Suprapubic skin (tissue), 4 donors: ENCODE results near the gene IQSEC1. TPM values are rescaled to one million over a fixed set of nuclear protein-coding genes. Genes with fewer than 3 reads are reported as not detected.

Source experiments
- DNase-seq, 2 donors: peaks; one replicate each; pipeline ENCODE4 v3.0.0-alpha.2; 2019; ENCODE audit warnings: low spot score in 2 of 2
- H3K27ac ChIP-seq: fragments of 200-600 bp; sonication (generic); one replicate; pipeline ENCODE4 v1.5.1; 2019
- H3K27me3 ChIP-seq: fragments of 200-600 bp; sonication (generic); one replicate; pipeline ENCODE4 v1.5.1; 2019
- H3K36me3 ChIP-seq: fragments of 200-600 bp; sonication (generic); one replicate; pipeline ENCODE4 v1.5.1; 2019
- H3K4me1 ChIP-seq: fragments of 200-600 bp; sonication (generic); one replicate; pipeline ENCODE4 v1.5.1; 2019
- H3K4me3 ChIP-seq: fragments of 200-600 bp; sonication (generic); one replicate; pipeline ENCODE4 v1.5.1; 2019; ENCODE audit warnings: mild to moderate bottlenecking
- H3K9me3 ChIP-seq: fragments of 200-600 bp; sonication (generic); one replicate; pipeline ENCODE4 v1.5.1; 2019
- EP300 ChIP-seq: sonication (generic); formaldehyde crosslinking; IDR thresholded peaks from one replicate; pipeline ENCODE4 v1.6.1; 2017; ENCODE audit warnings: antibody characterized with exemption
- POLR2A ChIP-seq, 2 donors: fragments of 450-650 bp; IDR thresholded peaks; one replicate each; pipeline ENCODE4 v1.6.1; 2017; ENCODE audit warnings: antibody characterized with exemption in 2 of 2, mild to moderate bottlenecking in 2 of 2, moderate library complexity in 2 of 2
- POLR2AphosphoS5 ChIP-seq, 3 donors: sonication (generic); formaldehyde crosslinking; IDR thresholded peaks; one replicate each; pipeline ENCODE4 v1.6.1; 2017; ENCODE audit warnings: antibody characterized with exemption in 3 of 3
- WGBS: methylation state at CpG from one replicate; pipeline ENCODE4 v1.1.5; 2018; 5-methylcytosine and 5-hydroxymethylcytosine counted together
- total RNA-seq, 4 donors: library from RNA; depleted of rRNA; stranded (reverse); fragments of >200 nt; gene quantifications; one replicate each; pipeline ENCODE4 v1.1.0, GENCODE V29; 2016
- TF ChIP-seq, protein P1 (sequence below), 2 donors: fragments of 200-600 bp in 1 of 2; fragments of 450-650 bp in 1 of 2; sonication (generic) in 1 of 2; IDR thresholded peaks; one replicate each; pipeline ENCODE4 v1.5.1; 2016 to 2019; ENCODE audit warnings: antibody characterized with exemption in 2 of 2, mild to moderate bottlenecking in 1 of 2, moderate library complexity in 1 of 2

The IQSEC1 gene
- total RNA-seq, 4 donors from 2014 or later, result 26.7 to 52.4 (median 35.5) TPM

- H3K27me3 ChIP-seq, result no peaks in the 10 kb centered on the region
- H3K4me3 ChIP-seq, result no peak overlapping the region
- TF ChIP-seq, protein P1, sequence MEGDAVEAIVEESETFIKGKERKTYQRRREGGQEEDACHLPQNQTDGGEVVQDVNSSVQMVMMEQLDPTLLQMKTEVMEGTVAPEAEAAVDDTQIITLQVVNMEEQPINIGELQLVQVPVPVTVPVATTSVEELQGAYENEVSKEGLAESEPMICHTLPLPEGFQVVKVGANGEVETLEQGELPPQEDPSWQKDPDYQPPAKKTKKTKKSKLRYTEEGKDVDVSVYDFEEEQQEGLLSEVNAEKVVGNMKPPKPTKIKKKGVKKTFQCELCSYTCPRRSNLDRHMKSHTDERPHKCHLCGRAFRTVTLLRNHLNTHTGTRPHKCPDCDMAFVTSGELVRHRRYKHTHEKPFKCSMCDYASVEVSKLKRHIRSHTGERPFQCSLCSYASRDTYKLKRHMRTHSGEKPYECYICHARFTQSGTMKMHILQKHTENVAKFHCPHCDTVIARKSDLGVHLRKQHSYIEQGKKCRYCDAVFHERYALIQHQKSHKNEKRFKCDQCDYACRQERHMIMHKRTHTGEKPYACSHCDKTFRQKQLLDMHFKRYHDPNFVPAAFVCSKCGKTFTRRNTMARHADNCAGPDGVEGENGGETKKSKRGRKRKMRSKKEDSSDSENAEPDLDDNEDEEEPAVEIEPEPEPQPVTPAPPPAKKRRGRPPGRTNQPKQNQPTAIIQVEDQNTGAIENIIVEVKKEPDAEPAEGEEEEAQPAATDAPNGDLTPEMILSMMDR (IDR thresholded peaks at IDR 0.05), result no peak
- TF ChIP-seq POLR2AphosphoS5 (IDR thresholded peaks at IDR 0.05) (no peak), EP300 (no peak), POLR2A (IDR thresholded peaks at IDR 0.05) (no peak)
- 77% methylated on average over 3 of the region's 3 CpGs for WGBS
- H3K36me3 ChIP-seq, result no peaks in the 10 kb centered on the region
- peaks cover 4% of the 10 kb centered on the region for H3K4me1 ChIP-seq
- no peak overlapping the region for H3K27ac ChIP-seq
- no peak for DNase-seq
- H3K9me3 ChIP-seq, result no peaks in the 10 kb centered on the region
These were observed 22.8 kb downstream of the IQSEC1 start for GRCh38 chr3:13050446-13050845.

DNA sequence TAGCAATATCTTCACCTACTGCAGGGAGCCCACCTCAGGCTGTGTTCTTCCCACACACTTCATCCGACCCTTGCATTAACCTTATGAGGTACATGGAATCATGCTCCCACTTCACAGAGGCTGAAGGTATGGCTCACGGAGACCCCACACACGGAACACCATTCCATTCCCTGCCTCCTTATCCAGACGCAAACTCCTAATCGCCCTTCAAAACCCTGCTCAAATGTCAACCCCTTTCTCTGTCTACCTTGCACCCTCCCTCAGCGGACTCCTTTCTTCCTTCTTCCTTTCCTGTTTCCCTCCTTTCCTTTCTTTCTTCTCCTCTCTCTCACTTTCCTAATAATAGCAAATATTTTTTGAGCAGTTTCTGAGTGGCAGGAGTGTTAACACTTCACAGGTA, 23.8 kb downstream of the IQSEC1 start:
- DNase-seq, result no peak
- 98% methylated on average over 6 of the region's 6 CpGs for WGBS
- H3K9me3 ChIP-seq, result no peaks in the 10 kb centered on the region

DNA sequence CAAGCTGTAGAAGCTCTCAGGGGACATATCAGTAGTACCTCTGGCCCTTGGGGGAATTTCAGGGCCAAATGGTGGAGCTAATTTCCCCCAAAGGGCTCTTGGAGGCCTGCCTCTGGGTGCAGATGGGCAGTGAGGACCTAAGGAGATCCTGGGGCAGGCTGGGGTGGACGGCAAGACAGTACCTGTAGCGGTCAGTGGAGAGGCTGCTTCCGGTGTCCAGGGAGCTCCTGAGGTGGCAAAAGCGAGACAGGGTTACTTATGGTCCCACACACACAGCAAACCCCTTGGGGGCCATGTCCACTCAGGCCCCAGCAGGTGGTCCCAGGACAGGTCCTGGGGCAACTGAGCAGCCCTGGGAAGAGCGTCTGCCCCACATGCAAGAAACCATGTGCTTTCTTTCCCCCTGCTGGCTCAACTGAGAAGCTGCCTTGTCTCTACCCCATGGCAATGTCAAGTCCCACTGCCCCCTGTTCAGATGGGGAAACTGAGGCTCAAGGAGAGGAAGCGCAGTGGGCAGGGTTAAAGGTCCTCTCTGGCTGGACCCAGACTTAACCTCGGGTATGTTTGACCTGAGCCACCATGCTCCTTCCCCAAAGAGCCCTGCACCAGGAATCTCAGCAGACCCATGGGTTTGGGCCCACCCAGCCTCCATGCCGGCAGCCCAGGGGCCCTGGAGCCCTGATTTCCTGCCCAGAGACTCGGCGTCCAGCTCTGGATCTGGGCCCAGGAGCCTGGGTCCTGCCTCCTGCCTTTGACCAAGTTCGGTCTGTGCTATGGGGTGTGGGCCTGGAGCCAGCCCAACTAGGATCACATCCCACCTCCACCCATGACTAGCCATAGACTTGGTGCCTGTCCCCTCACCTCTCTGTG, 25.7 kb downstream of the IQSEC1 start:
- DNase-seq, result no peak
- Histone ChIP-seq H3K27ac (no peak overlapping the region), H3K36me3 (no peaks in the 10 kb centered on the region), H3K4me3 (no peak overlapping the region), H3K27me3 (no peaks in the 10 kb centered on the region), H3K4me1 (peaks cover 13% of the 10 kb centered on the region), H3K9me3 (no peaks in the 10 kb centered on the region)
- 90% methylated on average over 5 of the region's 11 CpGs for WGBS
- no peak for TF ChIP-seq POLR2A (IDR thresholded peaks at IDR 0.05)
- TF ChIP-seq, protein P1 (IDR thresholded peaks at IDR 0.05), result no peak
- no peak for TF ChIP-seq EP300
- TF ChIP-seq POLR2AphosphoS5 (IDR thresholded peaks at IDR 0.05), result no peak

More for the DNA sequence above, 23.8 kb downstream of the IQSEC1 start:
- no peak overlapping the region for H3K27ac ChIP-seq
- no peaks in the 10 kb centered on the region for H3K27me3 ChIP-seq
- no peak overlapping the region for H3K4me3 ChIP-seq
- H3K4me1 ChIP-seq, result peaks cover 13% of the 10 kb centered on the region
- no peak for TF ChIP-seq POLR2AphosphoS5 (IDR thresholded peaks at IDR 0.05)
- TF ChIP-seq POLR2A (IDR thresholded peaks at IDR 0.05), result no peak
- TF ChIP-seq, protein P1 (IDR thresholded peaks at IDR 0.05), result no peak
- TF ChIP-seq EP300, result no peak
- no peaks in the 10 kb centered on the region for H3K36me3 ChIP-seq

GRCh38 chr3:13046569-13047274, 26.5 kb downstream of the IQSEC1 start:
- Histone ChIP-seq H3K9me3 (no peaks in the 10 kb centered on the region), H3K4me3 (no peak overlapping the region), H3K4me1 (peaks cover 13% of the 10 kb centered on the region), H3K27ac (no peak overlapping the region), H3K36me3 (no peaks in the 10 kb centered on the region), H3K27me3 (no peaks in the 10 kb centered on the region)
- WGBS, result 83% methylated on average over 15 of the region's 15 CpGs
- no peak for DNase-seq
- no peak for TF ChIP-seq POLR2A (IDR thresholded peaks at IDR 0.05)
- TF ChIP-seq, protein P1 (IDR thresholded peaks at IDR 0.05), result no peak

DNA sequence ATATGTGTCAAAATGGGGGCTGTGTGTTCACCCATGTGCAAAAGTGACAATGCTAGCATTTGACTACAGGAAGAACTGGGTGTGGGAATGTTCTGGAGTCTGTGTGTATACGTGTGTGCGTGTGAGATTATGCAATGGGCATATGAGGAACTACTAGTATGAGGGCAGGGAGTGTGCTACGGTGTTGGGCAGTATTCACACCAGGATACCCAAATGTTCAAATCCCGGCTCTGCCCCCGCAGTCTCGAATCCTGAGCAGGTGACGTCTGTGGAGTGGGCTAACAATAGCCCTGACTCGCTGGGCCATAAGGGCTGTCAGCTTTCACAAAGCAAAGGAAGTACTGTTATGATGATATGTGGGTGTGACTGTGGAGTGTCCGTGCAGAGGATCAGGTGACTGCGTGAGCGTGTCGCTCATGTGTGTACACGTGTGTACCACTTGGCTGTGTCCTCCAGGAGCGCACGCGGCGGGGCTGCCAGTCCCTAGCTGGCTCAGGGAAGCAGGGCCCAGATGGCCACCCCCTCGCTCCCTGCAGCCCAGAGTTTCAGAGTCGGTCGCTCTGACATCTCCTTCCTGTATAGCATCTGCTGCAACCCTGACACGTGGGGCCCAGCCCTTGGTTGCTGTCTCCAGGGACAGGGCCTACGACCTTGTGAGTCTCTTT, 27.2 kb downstream of the IQSEC1 start:
- no peak for TF ChIP-seq POLR2AphosphoS5 (IDR thresholded peaks at IDR 0.05)
- TF ChIP-seq EP300, result no peak
- TF ChIP-seq POLR2A (IDR thresholded peaks at IDR 0.05), result no peak
- TF ChIP-seq, protein P1 (IDR thresholded peaks at IDR 0.05), result no peak
- no peaks in the 10 kb centered on the region for H3K9me3 ChIP-seq
- H3K27me3 ChIP-seq, result no peaks in the 10 kb centered on the region
- no peak for DNase-seq
- WGBS, result 66% methylated on average over 19 of the region's 22 CpGs
- H3K36me3 ChIP-seq, result no peaks in the 10 kb centered on the region
- no peak overlapping the region for H3K4me3 ChIP-seq
- H3K4me1 ChIP-seq, result peaks cover 13% of the 10 kb centered on the region
- no peak overlapping the region for H3K27ac ChIP-seq
